ENCODE data around the gene ETV5.

GRCh38 chr3:186059192-186059591 lies 49.7 kb downstream of the ETV5 start:
- no peak for TF ChIP-seq CTCF (IDR thresholded peaks at IDR 0.05)
- no peak for TF ChIP-seq EZH2 (IDR thresholded peaks at IDR 0.05; ENCODE audit: borderline replicate concordance, insufficient read depth, low read depth, low read length, poor library complexity, severe bottlenecking)
